NCI-H2196 (cell line): ENCODE data around the gene COL5A2.

Experiments used
- DNase-seq: peaks from one replicate; lab custom pipeline; 2025; ENCODE audit not compliant: unreplicated experiment; lab: John Stamatoyannopoulos, UW

The COL5A2 gene

GRCh38 chr2:189178726-189179569, 613 bp downstream of the COL5A2 start:
- no peak for DNase-seq

GRCh38 chr2:189178054-189178453, 1.5 kb downstream of the COL5A2 start:
- DNase-seq, result no peak

- DNase-seq, result no peak
These were observed 2.2 kb downstream of the COL5A2 start for GRCh38 chr2:189177251-189177840.

GRCh38 chr2:189176516-189176915, 3.0 kb downstream of the COL5A2 start:
- no peak for DNase-seq

GRCh38 chr2:189175869-189176433, 3.6 kb downstream of the COL5A2 start:
- no peak for DNase-seq

GRCh38 chr2:189171956-189172609, 7.5 kb downstream of the COL5A2 start:
- no peak for DNase-seq

GRCh38 chr2:189168856-189169499, 10.6 kb downstream of the COL5A2 start:
- DNase-seq, result no peak

GRCh38 chr2:189165656-189166380, 13.7 kb downstream of the COL5A2 start:
- no peak for DNase-seq

- no peak for DNase-seq
These were observed 14.8 kb downstream of the COL5A2 start for GRCh38 chr2:189164746-189165145.

GRCh38 chr2:189163889-189164288, 15.7 kb downstream of the COL5A2 start:
- DNase-seq, result no peak

- no peak for DNase-seq
These were observed 17.0 kb downstream of the COL5A2 start for GRCh38 chr2:189162566-189162965.

GRCh38 chr2:189161894-189162293, 17.7 kb downstream of the COL5A2 start:
- no peak for DNase-seq

- DNase-seq, result no peak
These were observed 19.8 kb downstream of the COL5A2 start for GRCh38 chr2:189159717-189160116.

- no peak for DNase-seq
These were observed 20.3 kb downstream of the COL5A2 start for GRCh38 chr2:189159273-189159672.

GRCh38 chr2:189157939-189158338, 21.6 kb downstream of the COL5A2 start:
- DNase-seq, result no peak

GRCh38 chr2:189157456-189157855, 22.1 kb downstream of the COL5A2 start:
- no peak for DNase-seq

GRCh38 chr2:189155795-189156194, 23.8 kb downstream of the COL5A2 start:
- DNase-seq, result no peak

GRCh38 chr2:189153619-189154018, 25.9 kb downstream of the COL5A2 start:
- no peak for DNase-seq

- no peak for DNase-seq
These were observed 27.1 kb downstream of the COL5A2 start for GRCh38 chr2:189152483-189152882.

GRCh38 chr2:189151906-189152305, 27.7 kb downstream of the COL5A2 start:
- no peak for DNase-seq

GRCh38 chr2:189150033-189150432, 29.5 kb downstream of the COL5A2 start:
- DNase-seq, result no peak
